Endothelial cell of umbilical vein (primary cell): ENCODE results near the gene SPC25.

Experiments used
- CTCF ChIP-seq, 2 donors: IDR thresholded peaks; 1 replicate in 1 of 2; 2 replicates in 1 of 2; pipeline ENCODE4 v1.5.1; 2011; ENCODE audit warnings: low read length in 2 of 2, mild to moderate bottlenecking in 2 of 2, moderate library complexity in 2 of 2, control low read depth in 1 of 2, inconsistent platforms in 1 of 2, low read depth in 1 of 2; ENCODE audit not compliant: insufficient read depth in 1 of 2; ENCODE audit errors: extremely low read depth in 1 of 2
- EZH2 ChIP-seq: IDR thresholded peaks from 2 replicates; pipeline ENCODE4 v1.6.1; 2012; ENCODE audit warnings: borderline replicate concordance, low read depth, mild to moderate bottlenecking, moderate library complexity, low read length, inconsistent platforms; ENCODE audit not compliant: severe bottlenecking
- FOS ChIP-seq: IDR thresholded peaks from 2 replicates; pipeline ENCODE4 v1.6.1; 2011; ENCODE audit warnings: mild to moderate bottlenecking, low read length, moderate library complexity, borderline replicate concordance; ENCODE audit not compliant: insufficient read depth
- GATA2 ChIP-seq: IDR thresholded peaks from 2 replicates; pipeline ENCODE4 v1.7.0; 2011; ENCODE audit warnings: low read depth, mild to moderate bottlenecking, moderate library complexity, mixed read lengths, low read length; ENCODE audit not compliant: insufficient read length, insufficient read depth
- JUN ChIP-seq: IDR thresholded peaks from 2 replicates; pipeline ENCODE4 v1.6.1; 2011; ENCODE audit warnings: borderline replicate concordance, low read depth; ENCODE audit not compliant: insufficient read length, insufficient read depth
- MAX ChIP-seq: IDR thresholded peaks from 2 replicates; pipeline ENCODE4 v1.6.1; 2011; ENCODE audit not compliant: insufficient read depth, insufficient read length
- MYC ChIP-seq: IDR thresholded peaks from one replicate; pipeline ENCODE4 v1.6.1; 2011; ENCODE audit warnings: mild to moderate bottlenecking, low read depth, low read length
- POLR2A ChIP-seq: IDR thresholded peaks from 2 replicates; pipeline ENCODE4 v1.6.1; 2012; ENCODE audit warnings: low read depth, mild to moderate bottlenecking, control low read depth, low read length
- POLR2AphosphoS5 ChIP-seq: IDR thresholded peaks from 2 replicates; pipeline ENCODE4 v1.6.1; 2012; ENCODE audit warnings: low read depth, mild to moderate bottlenecking, control low read depth, low read length, moderate library complexity; ENCODE audit not compliant: insufficient read depth

- TF ChIP-seq CTCF (IDR thresholded peaks at IDR 0.05; ENCODE audit: extremely low read depth in 1 of 2, insufficient read depth in 1 of 2, low read depth in 1 of 2, low read length in 2 of 2) (no peak), POLR2A (no peak), EZH2 (no peak), JUN (no peak), MAX (no peak), POLR2AphosphoS5 (no peak), FOS (no peak), GATA2 (no peak), MYC (no peak)
Measured at GRCh38 chr2:168897449-168897848, 7.2 kb upstream of the SPC25 start.
